Testis (tissue), 3 donors: Measurements from ENCODE around the gene STXBP6. TPM values are rescaled to one million over a fixed set of nuclear protein-coding genes. Genes with fewer than 3 reads are reported as not detected.

Experiments
- DNase-seq: peaks from one replicate; pipeline ENCODE4 v3.0.0-alpha.2; 2019
- H3K27ac ChIP-seq, 2 donors: fragments of 200-600 bp; sonication (generic); one replicate each; pipeline ENCODE4 v1.5.1; 2019
- H3K27me3 ChIP-seq: fragments of 200-600 bp; sonication (generic); one replicate; pipeline ENCODE4 v1.5.1; 2019
- H3K36me3 ChIP-seq: fragments of 200-600 bp; sonication (generic); one replicate; pipeline ENCODE4 v1.5.1; 2017; ENCODE audit warnings: low read depth; ENCODE audit errors: missing control alignments
- H3K4me1 ChIP-seq: fragments of 200-600 bp; sonication (generic); one replicate; pipeline ENCODE4 v1.5.1; 2019
- H3K4me3 ChIP-seq, 2 donors: fragments of 200-600 bp; sonication (generic); one replicate each; pipeline ENCODE4 v1.5.1; 2017 to 2019
- H3K9me3 ChIP-seq: fragments of 200-600 bp; sonication (generic); one replicate; pipeline ENCODE4 v1.5.1; 2017
- CTCF ChIP-seq, 3 experiments: fragments of 450-650 bp in 2 of 3; fragments of 200-600 bp in 1 of 3; sonication (generic) in 1 of 3; IDR thresholded peaks; one replicate each; pipeline ENCODE4 v1.5.1; 2016 to 2019; ENCODE audit warnings: antibody characterized with exemption in 3 of 3, mild to moderate bottlenecking in 2 of 3, moderate library complexity in 1 of 3
- POLR2A ChIP-seq: fragments of 450-650 bp; IDR thresholded peaks from one replicate; pipeline ENCODE4 v1.6.1; 2017; ENCODE audit warnings: antibody characterized with exemption, mild to moderate bottlenecking, moderate library complexity
- WGBS, 2 donors: methylation state at CpG; one replicate each; pipeline ENCODE4 v1.1.5; 2018; 5-methylcytosine and 5-hydroxymethylcytosine counted together
- intact Hi-C: fragments of 100-400 bp; cut with DNase I; formaldehyde crosslinking; loops from one replicate; pipeline ENCODE4 v1.15.1; 2023; ENCODE audit warnings: low total_unique reads
- polyA plus RNA-seq: library from polyadenylated mRNA; stranded (reverse); fragments of 350-450 nt; fragmentation: Illumina TruSeq; extraction: RNeasy Lipid Tissue Mini Kit (QIAGEN cat#74804); gene quantifications from one replicate; pipeline ENCODE4 v1.2.3, GENCODE V29; 2014; ENCODE audit warnings: low read depth, low replicate concordance; ENCODE audit not compliant: insufficient read depth
- total RNA-seq, 2 donors: library from RNA; depleted of rRNA; stranded (reverse); fragments of >200 nt; gene quantifications; one replicate each; pipeline ENCODE4 v1.2.3, GENCODE V29; 2016

Gene STXBP6
- total and polyA plus RNA-seq, 3 donors from 2014 or later, result 4.7 to 11.3 (median 8.6) TPM

- Histone ChIP-seq H3K27me3 (no peaks in the 10 kb centered on the region), H3K4me1 (no peaks in the 10 kb centered on the region), H3K9me3 (no peaks in the 10 kb centered on the region), H3K27ac (no peak overlapping the region), H3K4me3 (no peak overlapping the region), H3K36me3 (no peaks in the 10 kb centered on the region)
- DNase-seq, result no peak
- TF ChIP-seq CTCF (IDR thresholded peaks at IDR 0.05) (no peak), POLR2A (no peak)
- intact Hi-C loops, result no loop called here
- 54% methylated on average over 4 of the region's 4 CpGs for WGBS, 2 donors
These were observed 260.5 kb downstream of the STXBP6 start for GRCh38 chr14:24789378-24789884.

GRCh38 chr14:24785698-24786097 lies 264.2 kb downstream of the STXBP6 start:
- intact Hi-C loops, result no loop called here
- Histone ChIP-seq H3K36me3 (no peaks in the 10 kb centered on the region), H3K27me3 (no peaks in the 10 kb centered on the region), H3K4me3 (no peak overlapping the region), H3K4me1 (no peaks in the 10 kb centered on the region), H3K9me3 (no peaks in the 10 kb centered on the region), H3K27ac (no peak overlapping the region)
- WGBS, 2 donors, result 86 to 100% methylated on average over 1 of the region's 1 CpG
- TF ChIP-seq CTCF (IDR thresholded peaks at IDR 0.05) (no peak), POLR2A (no peak)
- no peak for DNase-seq

- no peak for DNase-seq
- Histone ChIP-seq H3K27ac (no peak overlapping the region), H3K36me3 (no peaks in the 10 kb centered on the region), H3K4me1 (no peaks in the 10 kb centered on the region), H3K27me3 (no peaks in the 10 kb centered on the region), H3K4me3 (no peak overlapping the region), H3K9me3 (no peaks in the 10 kb centered on the region)
- intact Hi-C loops, result no loop called here
- TF ChIP-seq CTCF (IDR thresholded peaks at IDR 0.05), result no peak
These were observed 265.0 kb downstream of the STXBP6 start for GRCh38 chr14:24784981-24785380.

- 80 to 82% methylated on average over 1 of the region's 1 CpG for WGBS, 2 donors
- intact Hi-C loops, result no loop called here
- Histone ChIP-seq H3K4me3 (no peak overlapping the region), H3K27me3 (no peaks in the 10 kb centered on the region), H3K36me3 (no peaks in the 10 kb centered on the region), H3K27ac (no peak overlapping the region), H3K9me3 (no peaks in the 10 kb centered on the region), H3K4me1 (no peaks in the 10 kb centered on the region)
- no peak for DNase-seq
- TF ChIP-seq POLR2A (no peak), CTCF (IDR thresholded peaks at IDR 0.05) (no peak)
These were observed 266.2 kb downstream of the STXBP6 start for GRCh38 chr14:24783791-24784190.

- TF ChIP-seq POLR2A (no peak), CTCF (IDR thresholded peaks at IDR 0.05) (no peak)
- DNase-seq, result no peak
- Histone ChIP-seq H3K9me3 (no peaks in the 10 kb centered on the region), H3K4me3 (no peak overlapping the region), H3K27ac (no peak overlapping the region), H3K36me3 (no peaks in the 10 kb centered on the region), H3K27me3 (no peaks in the 10 kb centered on the region), H3K4me1 (no peaks in the 10 kb centered on the region)
- WGBS, 2 donors, result 69 to 72% methylated on average over 5 of the region's 5 CpGs
- intact Hi-C loops, result no loop called here
These were observed 269.7 kb downstream of the STXBP6 start for GRCh38 chr14:24780281-24780680.
